ENCODE data around the gene GAL3ST2.

The GAL3ST2 gene

GRCh38 chr2:241734467-241735208 lies 42.0 kb upstream of the GAL3ST2 start, which contains the start of gene D2HGDH:
Gene D2HGDH (plus strand): TSS chr2:241734630. CDS start chr2:241735225, 595 bp downstream.
- Histone ChIP-seq H3K9ac (ENCODE audit: low read depth, low read length, poor library complexity) (peak within 1 kb of the TSS; percentile 98), H3K4ac (ENCODE audit: low read length) (peak within 1 kb of the TSS; percentile 37), H3K4me2 (ENCODE audit: insufficient read depth, low read length, poor library complexity, severe bottlenecking) (peak within 1 kb of the TSS; percentile 100), H3K36me3 (replicated peaks in 1 of 2; ENCODE audit: control insufficient read depth in 2 of 2, insufficient read depth in 2 of 2, low read length in 2 of 2) (peaks cover 0 to 6% of the 10 kb centered on the region in 2 donors), H2BK120ac (ENCODE audit: low read depth, low read length) (no peak within 1 kb of the TSS), H2AK5ac (ENCODE audit: low read depth, low read length) (peak within 1 kb of the TSS; percentile 75), H2BK12ac (ENCODE audit: low read length) (peak within 1 kb of the TSS; percentile 30), H3K9me3 (replicated peaks in 1 of 2; ENCODE audit: control insufficient read depth in 2 of 2, insufficient read depth in 1 of 2, low read depth in 1 of 2, low read length in 2 of 2) (peaks cover 4 to 6% of the 10 kb centered on the region in 2 donors), H2BK5ac (ENCODE audit: low read length) (peak within 1 kb of the TSS; percentile 26), H3K23ac (ENCODE audit: low read depth, low read length, poor library complexity) (peak within 1 kb of the TSS; percentile 89), H4K8ac (ENCODE audit: low read depth, low read length) (no peak within 1 kb of the TSS), H3K27ac (replicated peaks; ENCODE audit: low read length) (peak within 1 kb of the TSS; percentile 51), H2BK15ac (ENCODE audit: low read length) (no peak within 1 kb of the TSS), H2AFZ (ENCODE audit: low read length) (peak within 1 kb of the TSS; percentile 99), H3K14ac (ENCODE audit: low read length) (peak within 1 kb of the TSS; percentile 96), H3K18ac (ENCODE audit: low read length) (peak within 1 kb of the TSS; percentile 98), H3K4me3 (ENCODE audit: low read length in 2 of 2) (peak within 1 kb of the TSS; percentile 82 to 98), H4K91ac (ENCODE audit: low read depth, low read length, poor library complexity) (no peak within 1 kb of the TSS), H3K4me1 (ENCODE audit: control insufficient read depth in 2 of 2, insufficient read depth in 1 of 2, low read depth in 1 of 2, low read length in 2 of 2) (peaks cover 0 to 2% of the 10 kb centered on the region in 2 donors), H3K27me3 (ENCODE audit: control insufficient read depth in 3 of 3, insufficient read depth in 3 of 3, low read depth in 1 of 3, low read length in 3 of 3) (no peaks in the 10 kb centered on the region), H3K79me1 (ENCODE audit: low read depth, low read length) (peaks cover 6% of the 10 kb centered on the region)
- peak; percentile 82 for DNase-seq (ENCODE audit: low spot score)
- WGBS, 2 donors (ENCODE audit: extremely low coverage in 2 of 2, insufficient read length in 2 of 2, insufficient replicate concordance in 1 of 2) = no CpG with 5 or more reads among the region's 98 CpGs

GRCh38 chr2:241736111-241736510 lies 40.5 kb upstream of the GAL3ST2 start:
- H3K79me1 ChIP-seq (ENCODE audit: low read depth, low read length) = peaks cover 7% of the 10 kb centered on the region
- no peak overlapping the region for H3K4ac ChIP-seq (ENCODE audit: low read length)
- no peaks in the 10 kb centered on the region for H3K27me3 ChIP-seq (ENCODE audit: control insufficient read depth in 3 of 3, insufficient read depth in 3 of 3, low read depth in 1 of 3, low read length in 3 of 3)
- peaks cover 0 to 2% of the 10 kb centered on the region in 2 donors for H3K4me1 ChIP-seq (ENCODE audit: control insufficient read depth in 2 of 2, insufficient read depth in 1 of 2, low read depth in 1 of 2, low read length in 2 of 2)
- H3K23ac ChIP-seq (ENCODE audit: low read depth, low read length, poor library complexity) = no peak overlapping the region
- H3K27ac ChIP-seq (replicated peaks; ENCODE audit: low read length) = no peak overlapping the region
- H2AFZ ChIP-seq (ENCODE audit: low read length) = no peak overlapping the region
- no peak overlapping the region for H4K91ac ChIP-seq (ENCODE audit: low read depth, low read length, poor library complexity)
- no peak overlapping the region for H2BK5ac ChIP-seq (ENCODE audit: low read length)
- H2BK15ac ChIP-seq (ENCODE audit: low read length) = no peak overlapping the region
- no peak overlapping the region for H3K9ac ChIP-seq (ENCODE audit: low read depth, low read length, poor library complexity)
- H3K9me3 ChIP-seq (replicated peaks in 1 of 2; ENCODE audit: control insufficient read depth in 2 of 2, insufficient read depth in 1 of 2, low read depth in 1 of 2, low read length in 2 of 2) = peaks cover 4 to 6% of the 10 kb centered on the region in 2 donors
- WGBS, 2 donors (ENCODE audit: extremely low coverage in 2 of 2, insufficient read length in 2 of 2, insufficient replicate concordance in 1 of 2) = no CpG with 5 or more reads among the region's 3 CpGs
- H3K4me3 ChIP-seq (ENCODE audit: low read length in 2 of 2) = no peak overlapping the region
- peaks cover 0 to 6% of the 10 kb centered on the region in 2 donors for H3K36me3 ChIP-seq (replicated peaks in 1 of 2; ENCODE audit: control insufficient read depth in 2 of 2, insufficient read depth in 2 of 2, low read length in 2 of 2)
- H3K4me2 ChIP-seq (ENCODE audit: insufficient read depth, low read length, poor library complexity, severe bottlenecking) = no peak overlapping the region
- H3K18ac ChIP-seq (ENCODE audit: low read length) = no peak overlapping the region
- H2BK12ac ChIP-seq (ENCODE audit: low read length) = no peak overlapping the region
- DNase-seq (ENCODE audit: low spot score) = no peak
- H3K14ac ChIP-seq (ENCODE audit: low read length) = no peak overlapping the region
- H2AK5ac ChIP-seq (ENCODE audit: low read depth, low read length) = no peak overlapping the region
- H2BK120ac ChIP-seq (ENCODE audit: low read depth, low read length) = no peak overlapping the region
- no peak overlapping the region for H4K8ac ChIP-seq (ENCODE audit: low read depth, low read length)

- peak overlapping the region; percentile 25 for H3K23ac ChIP-seq (ENCODE audit: low read depth, low read length, poor library complexity)
- peak overlapping the region; percentile 63 for H2AK5ac ChIP-seq (ENCODE audit: low read depth, low read length)
- H3K9ac ChIP-seq (ENCODE audit: low read depth, low read length, poor library complexity) = peak overlapping the region; percentile 44
- no peak overlapping the region for H3K4me3 ChIP-seq (ENCODE audit: low read length in 2 of 2)
- no peak overlapping the region for H3K14ac ChIP-seq (ENCODE audit: low read length)
- H4K91ac ChIP-seq (ENCODE audit: low read depth, low read length, poor library complexity) = no peak overlapping the region
- peak overlapping the region; percentile 72 for H3K18ac ChIP-seq (ENCODE audit: low read length)
- no peak for DNase-seq (ENCODE audit: low spot score)
- peaks cover 3% of the 10 kb centered on the region in 2 donors for H3K9me3 ChIP-seq (replicated peaks in 1 of 2; ENCODE audit: control insufficient read depth in 2 of 2, insufficient read depth in 1 of 2, low read depth in 1 of 2, low read length in 2 of 2)
- no peak overlapping the region for H3K27ac ChIP-seq (replicated peaks; ENCODE audit: low read length)
- peak overlapping the region; percentile 37 for H2BK15ac ChIP-seq (ENCODE audit: low read length)
- H3K27me3 ChIP-seq (ENCODE audit: control insufficient read depth in 3 of 3, insufficient read depth in 3 of 3, low read depth in 1 of 3, low read length in 3 of 3) = no peaks in the 10 kb centered on the region
- H2BK12ac ChIP-seq (ENCODE audit: low read length) = no peak overlapping the region
- H2AFZ ChIP-seq (ENCODE audit: low read length) = no peak overlapping the region
- H3K79me1 ChIP-seq (ENCODE audit: low read depth, low read length) = peaks cover 17% of the 10 kb centered on the region
- H2BK120ac ChIP-seq (ENCODE audit: low read depth, low read length) = no peak overlapping the region
- WGBS, 2 donors (ENCODE audit: extremely low coverage in 2 of 2, insufficient read length in 2 of 2, insufficient replicate concordance in 1 of 2) = no CpG with 5 or more reads among the region's 17 CpGs
- H3K4me2 ChIP-seq (ENCODE audit: insufficient read depth, low read length, poor library complexity, severe bottlenecking) = no peak overlapping the region
- no peak overlapping the region for H3K4ac ChIP-seq (ENCODE audit: low read length)
- H3K36me3 ChIP-seq (replicated peaks in 1 of 2; ENCODE audit: control insufficient read depth in 2 of 2, insufficient read depth in 2 of 2, low read length in 2 of 2) = peaks cover 0 to 8% of the 10 kb centered on the region in 2 donors
- peak overlapping the region; percentile 19 for H2BK5ac ChIP-seq (ENCODE audit: low read length)
- H4K8ac ChIP-seq (ENCODE audit: low read depth, low read length) = peak overlapping the region; percentile 6
- peaks cover 0 to 2% of the 10 kb centered on the region in 2 donors for H3K4me1 ChIP-seq (ENCODE audit: control insufficient read depth in 2 of 2, insufficient read depth in 1 of 2, low read depth in 1 of 2, low read length in 2 of 2)
Observed at GRCh38 chr2:241738040-241738686, 38.5 kb upstream of the GAL3ST2 start.

GRCh38 chr2:241739177-241739576 lies 37.4 kb upstream of the GAL3ST2 start:
- Histone ChIP-seq H2BK120ac (ENCODE audit: low read depth, low read length) (no peak overlapping the region), H2BK15ac (ENCODE audit: low read length) (no peak overlapping the region), H3K14ac (ENCODE audit: low read length) (no peak overlapping the region), H3K4ac (ENCODE audit: low read length) (no peak overlapping the region), H2AFZ (ENCODE audit: low read length) (no peak overlapping the region), H3K4me3 (ENCODE audit: low read length in 2 of 2) (no peak overlapping the region), H3K27ac (replicated peaks; ENCODE audit: low read length) (no peak overlapping the region), H4K8ac (ENCODE audit: low read depth, low read length) (no peak overlapping the region), H3K9me3 (replicated peaks in 1 of 2; ENCODE audit: control insufficient read depth in 2 of 2, insufficient read depth in 1 of 2, low read depth in 1 of 2, low read length in 2 of 2) (no peaks in the 10 kb centered on the region), H3K27me3 (ENCODE audit: control insufficient read depth in 3 of 3, insufficient read depth in 3 of 3, low read depth in 1 of 3, low read length in 3 of 3) (no peaks in the 10 kb centered on the region), H2BK5ac (ENCODE audit: low read length) (peak overlapping the region; percentile 24), H3K18ac (ENCODE audit: low read length) (no peak overlapping the region), H3K36me3 (replicated peaks in 1 of 2; ENCODE audit: control insufficient read depth in 2 of 2, insufficient read depth in 2 of 2, low read length in 2 of 2) (peaks cover 7 to 18% of the 10 kb centered on the region in 2 donors), H2BK12ac (ENCODE audit: low read length) (no peak overlapping the region), H4K91ac (ENCODE audit: low read depth, low read length, poor library complexity) (no peak overlapping the region), H2AK5ac (ENCODE audit: low read depth, low read length) (no peak overlapping the region), H3K79me1 (ENCODE audit: low read depth, low read length) (peaks cover 17% of the 10 kb centered on the region), H3K9ac (ENCODE audit: low read depth, low read length, poor library complexity) (no peak overlapping the region), H3K23ac (ENCODE audit: low read depth, low read length, poor library complexity) (no peak overlapping the region), H3K4me2 (ENCODE audit: insufficient read depth, low read length, poor library complexity, severe bottlenecking) (no peak overlapping the region), H3K4me1 (ENCODE audit: control insufficient read depth in 2 of 2, insufficient read depth in 1 of 2, low read depth in 1 of 2, low read length in 2 of 2) (no peaks in the 10 kb centered on the region)
- DNase-seq (ENCODE audit: low spot score) = no peak
- WGBS, 2 donors (ENCODE audit: extremely low coverage in 2 of 2, insufficient read length in 2 of 2, insufficient replicate concordance in 1 of 2) = no CpG with 5 or more reads among the region's 15 CpGs

Measured in neuronal stem cell (in vitro differentiated cells).